HG03520 (cell line): Measurements from ENCODE around the gene C19orf25.

Source experiments
- ATAC-seq: cut with Tn5 transposase; IDR thresholded peaks from one replicate; pipeline ENCODE4 v1.9.1; 2021; ENCODE audit warnings: mild to moderate bottlenecking, moderate library complexity; ENCODE audit not compliant: unreplicated experiment

The C19orf25 gene

DNA sequence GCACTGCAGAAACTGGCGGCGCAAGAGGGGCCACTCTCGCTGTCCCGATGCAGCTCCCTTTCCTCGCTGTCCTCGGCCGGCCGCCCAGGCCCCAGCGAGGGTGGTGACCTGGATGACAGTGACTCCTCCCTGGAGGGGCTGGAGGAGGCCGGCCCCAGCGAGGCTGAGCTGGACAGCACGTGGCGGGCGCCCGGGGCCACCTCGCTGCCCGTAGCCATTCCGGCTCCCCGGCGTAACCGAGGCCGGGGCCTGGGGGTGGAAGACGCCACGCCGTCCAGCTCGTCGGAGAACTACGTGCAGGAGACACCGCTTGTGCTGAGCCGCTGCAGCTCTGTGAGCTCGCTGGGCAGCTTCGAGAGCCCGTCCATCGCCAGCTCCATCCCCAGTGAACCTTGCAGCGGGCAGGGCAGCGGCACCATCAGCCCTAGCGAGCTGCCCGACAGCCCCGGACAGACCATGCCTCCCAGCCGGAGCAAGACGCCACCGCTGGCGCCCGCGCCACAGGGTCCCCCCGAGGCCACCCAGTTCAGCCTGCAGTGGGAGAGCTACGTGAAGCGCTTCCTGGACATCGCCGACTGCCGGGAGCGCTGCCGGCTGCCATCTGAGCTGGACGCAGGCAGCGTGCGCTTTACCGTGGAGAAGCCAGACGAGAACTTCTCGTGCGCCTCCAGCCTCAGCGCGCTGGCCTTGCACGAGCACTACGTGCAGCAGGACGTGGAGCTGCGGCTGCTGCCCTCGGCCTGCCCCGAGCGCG is 12.4 kb downstream of the C19orf25 start:
- no peak for ATAC-seq

DNA sequence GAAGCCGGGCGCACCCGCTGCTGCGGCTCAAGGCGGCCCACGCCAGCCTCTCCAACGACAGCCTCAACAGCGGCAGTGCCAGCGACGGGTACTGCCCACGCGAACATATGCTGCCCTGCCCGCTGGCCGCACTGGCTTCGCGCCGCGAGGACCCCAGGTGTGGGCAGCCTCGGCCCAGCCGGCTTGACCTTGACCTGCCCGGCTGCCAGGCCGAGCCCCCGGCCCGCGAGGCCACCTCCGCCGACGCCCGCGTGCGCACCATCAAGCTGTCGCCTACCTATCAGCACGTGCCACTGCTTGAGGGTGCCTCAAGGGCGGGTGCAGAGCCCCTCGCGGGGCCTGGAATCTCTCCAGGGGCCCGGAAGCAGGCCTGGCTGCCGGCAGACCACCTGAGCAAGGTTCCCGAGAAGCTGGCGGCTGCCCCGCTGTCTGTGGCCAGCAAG is 13.0 kb downstream of the C19orf25 start:
- ATAC-seq, result no peak

DNA sequence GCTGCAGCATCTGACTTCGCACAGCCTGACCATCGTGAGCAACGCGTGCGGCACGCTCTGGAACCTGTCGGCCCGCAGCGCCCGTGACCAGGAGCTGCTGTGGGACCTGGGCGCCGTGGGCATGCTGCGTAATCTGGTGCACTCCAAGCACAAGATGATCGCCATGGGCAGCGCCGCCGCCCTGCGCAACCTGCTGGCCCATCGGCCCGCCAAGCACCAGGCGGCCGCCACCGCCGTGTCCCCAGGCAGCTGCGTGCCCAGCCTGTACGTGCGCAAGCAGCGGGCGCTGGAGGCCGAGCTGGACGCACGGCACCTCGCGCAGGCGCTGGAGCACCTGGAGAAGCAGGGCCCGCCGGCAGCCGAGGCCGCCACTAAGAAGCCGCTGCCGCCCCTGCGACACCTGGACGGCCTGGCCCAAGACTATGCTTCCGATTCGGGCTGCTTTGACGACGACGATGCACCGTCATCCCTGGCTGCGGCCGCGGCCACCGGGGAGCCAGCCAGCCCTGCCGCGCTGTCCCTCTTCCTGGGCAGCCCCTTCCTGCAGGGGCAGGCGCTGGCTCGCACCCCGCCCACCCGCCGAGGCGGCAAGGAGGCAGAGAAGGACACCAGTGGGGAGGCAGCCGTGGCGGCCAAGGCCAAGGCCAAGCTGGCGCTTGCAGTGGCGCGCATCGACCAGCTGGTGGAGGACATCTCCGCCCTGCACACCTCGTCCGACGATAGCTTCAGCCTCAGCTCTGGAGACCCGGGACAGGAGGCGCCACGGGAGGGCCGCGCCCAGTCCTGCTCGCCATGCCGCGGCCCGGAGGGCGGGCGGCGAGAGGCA is 13.6 kb downstream of the C19orf25 start:
- ATAC-seq, result no peak

DNA sequence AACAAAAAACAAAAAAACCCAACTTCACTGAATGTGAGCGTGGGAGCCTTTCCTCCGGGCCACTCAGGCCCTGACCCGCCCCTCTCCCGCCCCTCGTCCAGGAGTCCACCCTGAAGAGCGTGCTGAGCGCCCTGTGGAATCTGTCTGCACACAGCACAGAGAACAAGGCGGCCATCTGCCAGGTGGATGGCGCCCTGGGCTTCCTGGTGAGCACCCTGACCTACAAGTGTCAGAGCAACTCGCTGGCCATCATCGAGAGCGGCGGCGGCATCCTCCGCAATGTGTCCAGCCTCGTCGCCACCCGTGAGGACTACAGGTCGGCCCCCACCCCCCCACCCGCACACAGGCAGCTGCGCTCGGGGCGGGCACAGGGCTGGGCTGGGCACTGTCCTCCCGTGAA is 17.2 kb downstream of the C19orf25 start:
- no peak for ATAC-seq

DNA sequence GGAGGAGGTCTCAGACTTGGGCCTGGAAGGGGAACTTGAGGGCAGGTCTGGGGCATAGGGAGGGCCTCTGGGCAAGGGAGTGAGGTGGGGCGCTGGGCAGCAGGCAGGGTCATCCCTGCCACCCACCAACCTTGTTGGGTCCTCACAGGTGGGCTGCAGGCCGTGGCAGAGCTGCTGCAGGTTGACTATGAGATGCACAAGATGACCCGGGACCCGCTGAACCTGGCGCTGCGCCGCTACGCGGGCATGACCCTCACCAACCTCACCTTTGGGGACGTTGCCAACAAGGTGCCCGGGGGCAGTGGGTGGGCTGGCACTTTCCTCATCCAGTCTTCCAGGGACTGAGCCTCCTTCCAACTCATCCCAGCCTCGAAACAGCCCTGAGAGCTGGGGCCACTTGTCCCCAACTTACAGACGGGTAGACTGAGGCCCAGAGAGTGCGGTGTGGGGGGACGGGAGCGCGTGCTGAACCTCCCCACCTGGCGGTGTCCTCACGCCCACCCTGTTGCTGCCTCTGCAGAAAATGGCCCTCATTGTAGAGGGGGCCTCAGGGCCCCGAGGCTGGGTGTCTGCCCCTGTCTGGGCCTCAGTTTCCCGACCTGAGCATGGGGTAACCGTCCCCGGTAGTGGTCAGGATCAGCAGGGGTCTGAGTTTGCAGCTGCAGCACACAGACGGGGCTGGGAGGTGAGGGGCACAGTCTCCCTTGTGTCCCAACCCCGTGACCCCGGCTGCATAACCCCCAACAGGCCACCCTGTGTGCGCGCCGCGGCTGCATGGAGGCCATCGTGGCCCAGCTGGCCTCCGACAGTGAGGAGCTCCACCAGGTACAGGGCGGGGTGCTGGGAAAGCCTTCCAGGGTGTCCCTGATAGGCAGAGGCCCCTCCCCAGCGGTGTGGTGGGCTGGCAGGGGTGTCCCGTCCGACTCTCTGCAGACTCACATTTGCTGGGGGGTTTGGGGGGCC is 18.7 kb downstream of the C19orf25 start:
- no peak for ATAC-seq

DNA sequence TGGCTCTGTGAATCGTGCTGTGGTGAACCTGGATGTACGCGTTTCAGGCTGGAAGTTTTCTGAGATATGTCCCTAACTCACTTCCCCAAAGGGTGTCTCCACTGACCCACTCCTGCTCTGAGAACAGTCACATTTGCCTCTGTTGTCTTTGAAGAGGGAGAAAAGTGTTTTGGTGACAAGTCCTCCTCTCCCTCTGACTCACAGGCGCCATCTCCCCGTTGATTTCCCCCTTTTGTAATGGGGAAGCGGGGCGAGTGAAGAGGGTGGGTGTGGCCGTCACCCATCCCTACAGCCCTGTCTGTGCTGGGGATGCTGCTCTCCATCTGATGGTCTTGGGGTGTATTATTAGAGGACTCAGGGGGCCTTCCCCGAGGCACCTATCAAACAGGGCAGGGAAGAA is 19.5 kb downstream of the C19orf25 start:
- no peak for ATAC-seq

DNA sequence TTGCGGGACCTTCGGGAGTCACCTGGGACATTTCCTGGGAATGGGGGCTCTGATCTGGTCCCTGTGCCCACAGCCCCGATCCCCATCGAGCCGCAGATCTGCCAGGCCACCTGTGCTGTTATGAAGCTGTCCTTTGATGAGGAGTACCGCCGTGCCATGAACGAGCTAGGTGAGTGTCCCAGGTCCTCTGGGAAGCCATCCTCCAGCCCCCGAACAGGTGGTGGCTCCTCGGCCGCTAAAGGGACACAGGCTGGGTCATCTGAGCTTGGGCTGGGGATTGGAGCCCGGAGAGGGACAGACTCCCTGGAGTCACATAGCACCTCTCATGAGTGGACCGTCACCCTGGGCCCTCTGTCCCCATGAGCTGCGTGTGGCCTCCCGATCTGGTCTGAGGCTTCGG is 21.1 kb downstream of the C19orf25 start:
- ATAC-seq, result no peak

DNA sequence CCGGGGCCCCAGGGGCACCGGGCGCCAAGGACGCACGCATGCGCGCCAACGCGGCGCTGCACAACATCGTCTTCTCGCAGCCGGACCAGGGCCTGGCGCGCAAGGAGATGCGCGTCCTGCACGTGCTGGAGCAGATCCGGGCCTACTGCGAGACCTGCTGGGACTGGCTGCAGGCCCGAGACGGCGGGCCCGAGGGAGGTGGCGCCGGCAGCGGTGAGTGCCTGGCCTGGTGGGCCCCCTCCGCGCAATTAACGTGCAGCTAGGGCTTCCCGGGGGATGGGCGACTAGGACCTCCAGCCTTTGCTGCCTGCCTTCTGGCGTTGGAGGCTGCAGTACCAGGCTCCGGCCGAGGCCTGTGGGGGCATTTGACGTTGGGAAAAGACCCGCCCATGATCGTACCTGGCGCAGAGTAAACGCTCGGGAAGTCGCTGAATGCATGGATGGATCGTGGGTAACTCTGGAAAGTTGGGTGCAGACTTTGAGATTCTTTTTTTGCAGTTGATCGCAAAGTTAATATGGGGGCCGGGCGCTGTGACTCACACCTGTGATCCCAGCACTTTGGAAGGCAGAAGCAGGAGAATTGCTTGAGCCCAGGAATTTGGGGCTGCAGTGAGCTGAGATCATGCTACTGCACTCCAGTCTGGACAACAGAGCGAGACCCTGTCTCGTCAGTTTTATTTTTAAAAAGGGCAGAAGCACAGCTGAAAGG is 21.8 kb downstream of the C19orf25 start:
- ATAC-seq, result no peak

DNA sequence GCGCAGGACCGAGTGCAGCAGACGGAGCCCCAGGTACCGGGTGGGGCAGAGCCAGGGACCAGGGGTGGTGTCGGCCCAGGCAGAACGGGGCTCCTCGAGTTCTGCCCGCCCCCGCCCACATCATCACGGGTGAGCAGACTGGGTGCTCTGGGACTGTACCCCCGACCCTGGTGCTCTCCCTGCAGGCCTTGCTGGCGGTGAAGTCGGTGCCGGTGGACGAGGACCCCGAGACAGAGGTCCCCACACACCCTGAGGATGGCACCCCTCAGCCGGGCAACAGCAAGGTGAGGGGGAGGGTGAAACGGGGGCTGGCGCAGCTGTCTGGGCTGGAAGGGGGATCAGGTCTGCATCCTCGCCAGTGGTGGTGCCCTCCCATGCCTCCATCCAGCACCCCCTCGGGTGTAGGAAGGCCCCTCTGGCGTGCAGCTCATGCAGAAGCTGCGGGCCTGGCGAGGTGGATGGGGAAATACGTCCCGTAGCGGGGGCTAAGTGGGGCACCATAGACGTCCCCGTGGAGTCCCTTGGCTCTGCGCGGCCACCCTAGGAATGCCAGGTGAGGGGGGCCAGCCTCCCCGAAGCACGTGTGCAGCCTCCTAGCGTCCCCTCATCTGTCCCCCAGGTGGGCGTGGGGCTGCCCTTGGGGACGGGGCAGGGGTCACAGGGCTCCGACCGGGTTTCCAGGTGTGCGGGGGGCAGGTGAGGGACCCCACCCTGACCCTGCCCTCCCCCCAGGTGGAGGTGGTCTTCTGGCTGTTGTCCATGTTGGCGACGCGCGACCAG is 22.7 kb downstream of the C19orf25 start:
- no peak for ATAC-seq

DNA sequence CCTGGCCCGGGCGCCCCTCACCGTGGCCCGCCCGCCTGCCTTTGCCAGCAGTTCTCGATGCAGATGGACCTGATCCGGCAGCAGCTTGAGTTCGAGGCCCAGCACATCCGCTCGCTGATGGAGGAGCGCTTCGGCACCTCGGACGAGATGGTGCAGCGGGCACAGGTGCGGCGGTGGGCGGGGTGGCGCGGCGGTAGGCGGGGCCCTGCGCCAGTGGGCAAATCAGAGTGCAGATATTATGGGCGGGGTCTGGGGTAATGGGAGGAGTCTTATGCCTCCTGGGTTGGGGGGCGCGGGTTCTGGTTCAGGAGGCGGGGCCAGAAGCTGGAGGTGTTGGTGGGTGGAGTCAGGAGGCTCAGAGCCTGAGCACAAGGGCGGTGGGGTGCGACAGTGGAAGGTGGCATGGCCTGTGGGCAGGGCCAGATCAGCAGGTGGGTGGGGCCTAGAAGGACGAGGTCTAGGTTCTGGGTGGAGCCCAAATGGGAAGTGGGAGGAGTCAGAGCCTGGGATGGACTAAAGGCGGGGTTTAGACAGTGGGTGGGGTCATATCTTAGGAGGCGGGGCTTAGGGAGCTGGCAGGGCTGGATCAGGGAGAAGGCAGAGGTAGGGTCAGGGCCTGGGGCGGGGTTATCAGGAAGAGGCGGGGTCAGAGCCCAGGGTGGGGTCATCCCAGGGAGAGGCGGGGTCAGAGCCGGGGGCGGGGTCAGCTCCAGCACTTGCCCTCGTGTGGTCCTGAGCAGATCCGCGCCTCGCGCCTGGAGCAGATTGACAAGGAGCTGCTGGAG is 23.5 kb downstream of the C19orf25 start:
- ATAC-seq, result no peak

DNA sequence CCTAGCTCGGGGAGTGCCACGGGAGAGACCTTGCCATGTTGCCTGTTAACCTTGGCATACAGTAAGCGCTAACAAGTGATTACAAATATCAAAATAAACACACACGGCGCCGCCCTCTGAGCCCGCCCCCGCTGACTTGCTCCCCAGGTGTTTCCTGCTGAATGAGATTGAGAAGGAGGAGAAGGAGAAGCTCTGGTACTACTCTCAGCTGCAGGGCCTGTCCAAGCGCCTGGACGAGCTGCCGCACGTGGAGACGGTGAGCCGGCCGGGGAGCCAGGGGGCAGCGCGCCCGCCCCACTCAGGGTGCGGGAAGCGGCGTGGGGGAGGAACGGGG is 24.0 kb downstream of the C19orf25 start:
- no peak for ATAC-seq

DNA sequence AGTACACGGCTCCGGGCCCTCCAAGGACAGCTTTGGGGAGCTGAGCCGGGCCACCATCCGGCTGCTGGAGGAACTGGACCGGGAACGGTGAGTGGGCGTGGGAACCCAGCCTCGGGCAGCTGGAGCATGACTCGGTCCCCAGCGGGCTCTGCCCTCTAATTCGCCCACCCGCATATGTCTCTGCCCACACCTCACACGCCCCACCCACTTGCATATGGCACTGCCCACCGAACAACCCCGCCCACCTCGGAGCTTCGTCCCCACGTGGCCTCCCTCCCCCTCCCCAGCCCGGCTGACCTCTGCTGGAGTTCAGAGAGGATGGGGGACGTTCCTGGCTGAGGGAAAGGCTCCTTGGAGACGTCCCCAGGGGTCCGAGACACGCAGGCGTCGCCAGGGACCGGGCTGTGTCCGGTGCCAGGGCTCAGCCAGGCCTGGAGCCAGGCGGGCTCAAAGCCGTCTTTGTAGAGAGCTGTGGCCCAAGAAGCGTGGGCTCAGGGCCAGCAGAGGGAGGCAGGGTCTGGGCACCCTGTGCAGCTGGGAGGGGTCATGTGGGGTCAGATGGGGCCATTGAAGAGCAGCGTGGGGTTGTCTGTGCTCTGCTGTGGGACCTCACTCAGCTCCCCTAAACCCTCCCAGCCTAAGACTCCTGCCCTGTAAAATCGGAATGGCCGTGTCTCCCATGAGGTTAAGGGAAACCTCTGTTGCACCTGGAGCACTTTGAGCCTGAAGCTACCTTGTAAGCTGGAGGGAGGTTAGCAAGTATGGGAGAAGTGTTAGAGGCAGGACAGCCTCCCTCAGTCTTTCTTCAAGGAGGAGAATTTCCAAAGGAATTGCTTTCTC is 25.3 kb downstream of the C19orf25 start:
- no peak for ATAC-seq

DNA sequence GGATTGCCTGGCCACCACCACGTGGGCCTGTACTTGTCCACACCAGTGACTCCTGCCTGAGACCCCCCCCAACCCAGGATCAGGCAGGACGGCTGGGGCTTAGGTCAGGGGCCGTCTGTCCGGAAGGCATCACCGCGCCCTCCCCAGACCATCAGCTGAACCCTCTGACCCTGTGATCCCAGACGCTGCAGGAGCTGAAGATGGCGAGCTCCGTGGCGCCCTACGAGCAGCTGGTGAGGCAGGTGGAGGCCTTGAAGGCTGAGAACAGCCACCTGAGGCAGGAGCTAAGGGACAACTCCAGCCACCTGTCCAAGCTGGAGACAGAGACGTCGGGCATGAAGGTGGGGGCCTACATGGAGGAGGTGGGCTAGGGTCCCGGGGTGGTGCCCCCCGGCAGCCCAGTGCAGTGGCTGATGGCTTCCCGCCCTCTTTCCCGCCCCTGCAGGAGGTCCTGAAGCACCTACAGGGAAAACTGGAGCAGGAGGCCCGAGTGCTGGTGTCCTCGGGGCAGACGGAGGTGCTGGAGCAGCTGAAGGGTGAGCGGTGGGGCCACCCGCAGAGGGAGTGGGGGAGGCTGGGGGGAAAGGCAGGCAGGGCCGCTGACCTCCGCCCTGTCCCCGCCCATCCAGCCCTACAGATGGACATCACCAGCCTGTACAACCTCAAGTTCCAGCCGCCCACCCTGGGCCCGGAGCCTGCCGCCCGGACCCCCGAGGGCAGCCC is 26.1 kb downstream of the C19orf25 start:
- ATAC-seq, result no peak

DNA sequence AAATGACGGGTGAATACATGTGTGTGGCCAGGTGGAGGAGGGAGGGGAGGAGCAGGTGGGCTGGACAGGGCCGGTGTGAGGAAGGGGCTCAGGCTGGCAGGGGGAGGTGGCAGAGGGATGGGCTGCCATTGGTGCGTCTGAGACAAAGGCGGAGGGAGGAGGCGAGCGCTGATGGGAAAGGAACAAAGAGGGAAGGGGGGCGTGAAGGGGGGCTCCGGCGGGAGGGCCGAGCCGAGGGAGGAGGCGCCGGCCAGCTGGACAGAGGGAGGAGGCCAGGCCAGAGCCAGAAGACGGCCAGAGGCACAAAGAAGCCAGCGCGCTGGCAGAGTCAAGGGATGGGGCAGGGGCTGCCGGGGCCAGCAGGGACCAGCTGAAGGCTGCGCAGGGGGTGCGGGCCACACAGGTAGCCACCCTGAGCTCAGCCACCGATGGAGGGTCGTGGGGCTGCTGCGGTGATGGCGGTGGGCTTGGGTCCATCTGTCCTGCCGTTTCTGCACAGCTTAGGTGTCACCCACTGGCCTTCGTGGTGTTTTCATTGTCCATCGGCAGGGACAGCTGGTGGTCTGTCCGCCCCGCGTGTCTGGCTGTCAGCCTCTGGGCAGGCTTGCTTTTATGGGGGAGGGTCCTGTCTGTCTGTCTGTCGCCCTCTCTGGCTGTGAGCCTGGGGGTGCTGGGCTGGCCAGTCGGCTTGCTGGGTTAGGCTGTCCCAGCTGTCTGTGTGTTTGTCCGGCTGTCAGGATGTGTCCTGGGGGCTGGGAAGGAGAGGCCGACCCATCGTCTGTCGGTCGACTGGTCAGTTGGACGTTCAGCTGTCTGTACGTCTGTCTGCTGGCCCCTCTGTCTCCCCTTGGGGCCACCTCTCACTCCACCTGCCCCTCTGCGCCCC is 26.9 kb downstream of the C19orf25 start:
- no peak for ATAC-seq

DNA sequence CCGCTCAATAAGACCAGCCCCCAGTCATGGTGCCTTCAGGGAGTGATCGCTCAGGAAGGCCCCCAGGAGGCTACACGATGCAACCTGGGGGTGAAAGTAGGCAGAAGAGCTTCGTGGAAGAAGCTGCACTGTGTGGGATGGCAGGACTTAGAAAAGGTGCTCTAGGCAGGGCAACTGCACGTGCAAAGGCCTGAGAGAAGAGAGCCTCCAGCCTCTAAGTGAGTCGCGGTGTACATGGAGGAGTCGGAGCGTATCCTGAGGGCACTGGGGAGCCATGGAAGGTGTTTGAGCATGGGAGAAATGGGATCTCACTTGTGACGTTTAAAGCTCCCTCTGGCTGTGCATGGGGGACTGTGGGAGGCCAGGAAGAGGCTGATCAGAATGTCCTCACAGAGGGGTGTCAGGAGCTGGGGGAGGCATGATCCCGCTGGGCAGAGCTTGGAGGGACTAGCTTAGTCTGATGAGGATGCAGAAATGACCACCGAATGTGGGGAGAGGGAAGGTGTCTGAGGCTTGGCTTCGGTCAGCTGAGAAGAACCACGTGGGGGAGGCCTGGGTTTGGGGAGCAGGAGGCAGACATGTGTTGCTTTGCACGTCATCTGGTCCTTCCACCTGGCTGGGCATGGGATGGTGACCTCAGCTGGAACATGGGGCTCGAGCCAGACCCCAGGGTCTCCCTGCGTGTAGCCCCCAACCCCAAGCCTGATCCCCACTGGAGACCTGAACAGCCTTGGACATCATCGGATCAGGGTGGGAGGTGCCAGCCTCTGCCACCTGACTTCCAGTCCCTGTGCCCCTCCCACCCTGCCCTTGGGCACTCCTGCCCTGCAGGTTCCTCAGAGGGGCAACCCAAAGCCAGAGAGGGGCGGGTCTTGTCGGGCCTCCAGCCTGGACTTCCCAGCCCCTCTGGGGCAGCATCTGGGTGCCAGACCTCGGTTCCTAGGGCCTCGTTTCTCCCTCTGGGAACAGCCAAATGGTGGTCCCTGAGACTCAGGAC is 28.0 kb downstream of the C19orf25 start:
- no peak for ATAC-seq
